Measurements from ENCODE around the gene ANKRD29. TPM values are rescaled to one million over a fixed set of nuclear protein-coding genes. Genes with fewer than 3 reads are reported as not detected.

Gene ANKRD29
- total and polyA plus RNA-seq, 10 of the 15 experiments (the other 5 are each of a cell fraction or from before 2014, with no cell fraction given): 0.53 to 9.2 (median 1.6) TPM

DNA sequence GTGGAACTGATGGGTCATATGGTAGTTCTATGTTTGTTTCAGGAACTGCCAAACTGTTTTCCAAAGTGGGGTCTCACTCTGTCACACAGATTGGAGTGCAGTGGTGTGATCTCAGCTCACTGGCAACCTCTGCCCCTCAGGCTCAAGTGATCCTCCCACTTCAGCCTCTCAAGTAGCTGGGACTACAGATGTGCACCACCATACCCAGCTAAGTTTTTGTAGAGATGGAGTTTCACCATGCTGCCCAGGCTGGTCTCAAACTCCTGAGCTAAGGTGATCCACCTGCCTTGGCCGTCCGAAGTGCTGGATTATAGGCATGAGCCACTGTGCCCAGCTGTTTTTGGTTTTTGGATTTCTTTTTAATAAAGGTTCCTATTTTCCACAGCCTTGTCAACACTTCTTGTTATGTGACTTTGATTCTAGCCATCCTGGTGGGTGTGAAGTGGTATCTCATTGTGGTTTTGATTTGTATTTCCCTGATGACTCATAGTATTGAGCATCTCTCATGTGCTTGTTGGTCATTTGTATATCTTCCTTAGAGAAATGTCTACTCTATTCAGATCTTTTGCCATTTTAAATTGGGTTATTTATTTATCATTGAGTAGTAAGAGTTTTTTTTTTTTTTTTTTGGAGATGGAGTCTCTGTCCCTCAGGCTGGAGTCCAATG is 99.2 kb downstream of the ANKRD29 start:
- Histone ChIP-seq H3K4me1 (ENCODE audit: control insufficient read depth, insufficient read depth, low read length) (no peaks in the 10 kb centered on the region), H3K27ac (ENCODE audit: control insufficient read depth, insufficient read depth) (no peak overlapping the region), H3K36me3 (ENCODE audit: control insufficient read depth in 2 of 2, insufficient read depth in 2 of 2, low read length in 1 of 2) (peaks cover 1 to 27% of the 10 kb centered on the region in 2 experiments), H3K4me2 (ENCODE audit: control insufficient read depth, insufficient read depth) (no peak overlapping the region), H4K20me1 (ENCODE audit: control insufficient read depth, insufficient read depth) (no peaks in the 10 kb centered on the region), H2AFZ (ENCODE audit: control insufficient read depth, low read depth, low read length) (no peak overlapping the region), H3K27me3 (replicated peaks in 1 of 2; ENCODE audit: control insufficient read depth in 2 of 2, insufficient read depth in 2 of 2, low read length in 1 of 2) (no peaks in the 10 kb centered on the region), H3K9me3 (replicated peaks; ENCODE audit: control insufficient read depth, insufficient read depth, low read length) (no peaks in the 10 kb centered on the region), H3K4me3 (no peak overlapping the region), H3K9ac (ENCODE audit: control insufficient read depth, insufficient read depth, low read length) (no peak overlapping the region), H3K79me2 (ENCODE audit: control insufficient read depth, insufficient read depth, low read length) (no peaks in the 10 kb centered on the region)
- ChIA-PET RAD21 (ENCODE audit: unreplicated experiment) (no interaction called here), POLR2A (no interaction called here), SMC1A (ENCODE audit: uncharacterized antibody, unreplicated experiment) (interaction anchor here (1.1 kb wide), 1 partner anchor 9 kb away, joined by 3 read pairs; no protein-coding TSS in a partner anchor), CTCF (interaction anchor here (1.3 kb wide), 1 partner anchor 18 kb away, joined by 3 read pairs; no protein-coding TSS in a partner anchor)
- DNase-seq (ENCODE audit: low read depth, low spot score) (no peak), FAIRE-seq (no peak), ATAC-seq (peak; percentile 51)
- intact Hi-C loops (cut with micrococcal nuclease; ENCODE audit: unreplicated experiment) (no loop called here), in situ Hi-C loops (cut with MboI) (no loop called here)
- no peak for TF ChIP-seq ASH2L (IDR thresholded peaks at IDR 0.05; ENCODE audit: borderline replicate concordance, low read depth)
- TF ChIP-seq NR2C2 (IDR thresholded peaks at IDR 0.05; ENCODE audit: borderline replicate concordance, control insufficient read depth, insufficient read length, low read depth): no peak
- 0 out of 2 replicates have a peak, but pooled peaks have one; percentile 33 for TF ChIP-seq RUNX3 (IDR thresholded peaks at IDR 0.05; ENCODE audit: low read length)
- TF ChIP-seq, protein P1, sequence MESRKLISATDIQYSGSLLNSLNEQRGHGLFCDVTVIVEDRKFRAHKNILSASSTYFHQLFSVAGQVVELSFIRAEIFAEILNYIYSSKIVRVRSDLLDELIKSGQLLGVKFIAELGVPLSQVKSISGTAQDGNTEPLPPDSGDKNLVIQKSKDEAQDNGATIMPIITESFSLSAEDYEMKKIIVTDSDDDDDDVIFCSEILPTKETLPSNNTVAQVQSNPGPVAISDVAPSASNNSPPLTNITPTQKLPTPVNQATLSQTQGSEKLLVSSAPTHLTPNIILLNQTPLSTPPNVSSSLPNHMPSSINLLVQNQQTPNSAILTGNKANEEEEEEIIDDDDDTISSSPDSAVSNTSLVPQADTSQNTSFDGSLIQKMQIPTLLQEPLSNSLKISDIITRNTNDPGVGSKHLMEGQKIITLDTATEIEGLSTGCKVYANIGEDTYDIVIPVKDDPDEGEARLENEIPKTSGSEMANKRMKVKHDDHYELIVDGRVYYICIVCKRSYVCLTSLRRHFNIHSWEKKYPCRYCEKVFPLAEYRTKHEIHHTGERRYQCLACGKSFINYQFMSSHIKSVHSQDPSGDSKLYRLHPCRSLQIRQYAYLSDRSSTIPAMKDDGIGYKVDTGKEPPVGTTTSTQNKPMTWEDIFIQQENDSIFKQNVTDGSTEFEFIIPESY (IDR thresholded peaks at IDR 0.05): no peak
- TF ChIP-seq ZSCAN29 (IDR thresholded peaks at IDR 0.05): no peak
- TF ChIP-seq POU2F2 (IDR thresholded peaks at IDR 0.05; ENCODE audit: borderline replicate concordance, low read depth, low read length): no peak
- WGBS (ENCODE audit: insufficient coverage, insufficient replicate concordance, low lambda C conversion rate, missing lambda C conversion rate): 76% methylated on average over 2 of the region's 2 CpGs
- no TSS peak for BruUV-seq (replicated peaks)
